Ishikawa (cell line): ENCODE measurements around the gene TMEM164.

Experiments
- NFIC ChIP-seq: IDR thresholded peaks from 2 replicates; pipeline ENCODE4 v1.6.1; 2012
- TAF1 ChIP-seq: IDR thresholded peaks from 2 replicates; pipeline ENCODE4 v1.6.1; 2012; ENCODE audit warnings: low read depth, mild to moderate bottlenecking
- TF ChIP-seq, protein P1 (sequence below): IDR thresholded peaks from 2 replicates; pipeline ENCODE4 v1.6.1; 2012; ENCODE audit warnings: low read depth, mild to moderate bottlenecking

- TF ChIP-seq TAF1, result no peak
- TF ChIP-seq, protein P1, sequence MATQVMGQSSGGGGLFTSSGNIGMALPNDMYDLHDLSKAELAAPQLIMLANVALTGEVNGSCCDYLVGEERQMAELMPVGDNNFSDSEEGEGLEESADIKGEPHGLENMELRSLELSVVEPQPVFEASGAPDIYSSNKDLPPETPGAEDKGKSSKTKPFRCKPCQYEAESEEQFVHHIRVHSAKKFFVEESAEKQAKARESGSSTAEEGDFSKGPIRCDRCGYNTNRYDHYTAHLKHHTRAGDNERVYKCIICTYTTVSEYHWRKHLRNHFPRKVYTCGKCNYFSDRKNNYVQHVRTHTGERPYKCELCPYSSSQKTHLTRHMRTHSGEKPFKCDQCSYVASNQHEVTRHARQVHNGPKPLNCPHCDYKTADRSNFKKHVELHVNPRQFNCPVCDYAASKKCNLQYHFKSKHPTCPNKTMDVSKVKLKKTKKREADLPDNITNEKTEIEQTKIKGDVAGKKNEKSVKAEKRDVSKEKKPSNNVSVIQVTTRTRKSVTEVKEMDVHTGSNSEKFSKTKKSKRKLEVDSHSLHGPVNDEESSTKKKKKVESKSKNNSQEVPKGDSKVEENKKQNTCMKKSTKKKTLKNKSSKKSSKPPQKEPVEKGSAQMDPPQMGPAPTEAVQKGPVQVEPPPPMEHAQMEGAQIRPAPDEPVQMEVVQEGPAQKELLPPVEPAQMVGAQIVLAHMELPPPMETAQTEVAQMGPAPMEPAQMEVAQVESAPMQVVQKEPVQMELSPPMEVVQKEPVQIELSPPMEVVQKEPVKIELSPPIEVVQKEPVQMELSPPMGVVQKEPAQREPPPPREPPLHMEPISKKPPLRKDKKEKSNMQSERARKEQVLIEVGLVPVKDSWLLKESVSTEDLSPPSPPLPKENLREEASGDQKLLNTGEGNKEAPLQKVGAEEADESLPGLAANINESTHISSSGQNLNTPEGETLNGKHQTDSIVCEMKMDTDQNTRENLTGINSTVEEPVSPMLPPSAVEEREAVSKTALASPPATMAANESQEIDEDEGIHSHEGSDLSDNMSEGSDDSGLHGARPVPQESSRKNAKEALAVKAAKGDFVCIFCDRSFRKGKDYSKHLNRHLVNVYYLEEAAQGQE, result no peak
- no peak for TF ChIP-seq NFIC
Measured at GRCh38 chrX:110131031-110131430, 128.1 kb downstream of the TMEM164 start.
